A549 (cell line): ENCODE results near the gene PDPN. TPM values are rescaled to one million over a fixed set of nuclear protein-coding genes. Genes with fewer than 3 reads are reported as not detected.

Experiments
- ATAC-seq, 2 experiments: fragments of 200-7000 bp in 1 of 2; fragments of >200 bp in 1 of 2; cut with Nextera tagmentation in 1 of 2; cut with Tn5 transposase in 1 of 2; 3 replicates each; pipeline versions ENCODE4 v1.8.0 to v1.9.1; 2018 to 2020; ENCODE audit warnings: mild to moderate bottlenecking in 1 of 2, moderate library complexity in 1 of 2
- CTCF ChIA-PET: fragments of 300-600 bp; sonication (Branson Sonifier 250); formaldehyde crosslinking; extraction: SDS; loops from one replicate; lab custom pipeline; 2021; ENCODE audit warnings: antibody characterized with exemption, inconsistent platforms; lab: Yijun Ruan, JAX
- POLR2A ChIA-PET: fragments of 350-600 bp; formaldehyde crosslinking; extraction: SDS; loops from one replicate; lab custom pipeline; 2021; ENCODE audit warnings: antibody characterized with exemption, inconsistent platforms; lab: Yijun Ruan, JAX
- DNase-seq, 2 experiments: peaks; one replicate each; pipeline versions ENCODE4 v3.0.0 to v3.0.0-alpha.2; 2011 to 2016; ENCODE audit warnings: low read depth in 1 of 2, low spot score in 1 of 2
- FAIRE-seq: peaks from 2 replicates; lab custom pipeline; 2011; peaks lifted over from hg19 to GRCh38; lab: Jason Lieb, UNC
- H3K27ac ChIP-seq, 2 experiments: fragments of >200 bp; sonication (Bioruptor Twin); formaldehyde crosslinking; 3 replicates each; pipeline ENCODE4 v1.5.1; 2016 to 2017
- H3K4me1 ChIP-seq: fragments of >200 bp; sonication (Bioruptor Twin); formaldehyde crosslinking; 3 replicates; pipeline ENCODE4 v1.6.1; 2016
- H3K4me2 ChIP-seq: fragments of >200 bp; sonication (Bioruptor Twin); formaldehyde crosslinking; 3 replicates; pipeline ENCODE4 v1.6.1; 2016
- H3K4me3 ChIP-seq: fragments of >200 bp; sonication (Bioruptor Twin); formaldehyde crosslinking; 3 replicates; pipeline ENCODE4 v1.5.1; 2016
- H3K9me3 ChIP-seq: fragments of >200 bp; sonication (Bioruptor Twin); formaldehyde crosslinking; 3 replicates; pipeline ENCODE4 v1.6.1; 2016
- BHLHE40 ChIP-seq: IDR thresholded peaks from 2 replicates; pipeline ENCODE4 v1.6.1; 2012; ENCODE audit warnings: low read depth, low read length, inconsistent platforms
- CBX8 ChIP-seq: fragments of 200-600 bp; sonication (generic); IDR thresholded peaks from 2 replicates; pipeline ENCODE4 v1.6.1; 2016
- CEBPB ChIP-seq, 2 experiments: fragments of >200 bp in 1 of 2; sonication (Bioruptor Twin) in 1 of 2; formaldehyde crosslinking in 1 of 2; IDR thresholded peaks; 2 replicates each; pipeline ENCODE4 v1.6.1; 2012 to 2016
- CHD2 ChIP-seq: fragments of 150-350 bp; IDR thresholded peaks from 2 replicates; pipeline ENCODE4 v1.6.1; 2014; ENCODE audit warnings: low read length; ENCODE audit not compliant: partially characterized antibody
- EHMT2 ChIP-seq: fragments of 200-600 bp; sonication (generic); IDR thresholded peaks from 2 replicates; pipeline ENCODE4 v1.6.1; 2016; ENCODE audit warnings: antibody characterized with exemption, low read depth, mild to moderate bottlenecking, moderate library complexity
- GATA3 ChIP-seq: IDR thresholded peaks from 2 replicates; pipeline ENCODE4 v1.6.1; 2012; ENCODE audit warnings: borderline replicate concordance
- HOXB13 ChIP-seq: fragments of 250-450 bp; sonication (Bioruptor Pico); IDR thresholded peaks from 2 replicates; pipeline ENCODE4 v1.5.0; 2020; ENCODE audit warnings: low read depth, mild to moderate bottlenecking, moderate library complexity
- MAFK ChIP-seq: fragments of 450-650 bp; IDR thresholded peaks from 2 replicates; pipeline ENCODE4 v1.6.1; 2014; ENCODE audit not compliant: partially characterized antibody
- MYC ChIP-seq: IDR thresholded peaks from 2 replicates; pipeline ENCODE4 v1.6.1; 2012; ENCODE audit warnings: mild to moderate bottlenecking, inconsistent platforms, low read length, improper control_type of control experiment, borderline replicate concordance
- NPAS2 ChIP-seq: fragments of 250-450 bp; sonication (Bioruptor Pico); IDR thresholded peaks from 2 replicates; pipeline ENCODE4 v1.8.0; 2022; ENCODE audit warnings: mild to moderate bottlenecking, moderate library complexity, borderline replicate concordance
- POLR2A ChIP-seq: IDR thresholded peaks from 2 replicates; pipeline ENCODE4 v1.6.1; 2012; ENCODE audit warnings: mild to moderate bottlenecking, low read length
- POLR2AphosphoS2 ChIP-seq: conservative IDR thresholded peaks from 2 replicates; pipeline ENCODE4 v1.6.1; 2012; ENCODE audit warnings: low read length, improper control_type of control experiment, inconsistent platforms
- RAD21 ChIP-seq, 2 experiments: fragments of >200 bp in 1 of 2; sonication (Bioruptor Twin) in 1 of 2; formaldehyde crosslinking in 1 of 2; IDR thresholded peaks in 1 of 2; conservative IDR thresholded peaks in 1 of 2; 2 replicates in 1 of 2; 3 replicates in 1 of 2; pipeline ENCODE4 v1.6.1; 2012 to 2018; ENCODE audit warnings: inconsistent platforms in 1 of 2
- RARB ChIP-seq: fragments of 250-450 bp; sonication (Bioruptor Pico); IDR thresholded peaks from 2 replicates; pipeline ENCODE4 v1.8.0; 2021; ENCODE audit warnings: mild to moderate bottlenecking, moderate library complexity
- RCOR1 ChIP-seq: fragments of 150-350 bp; IDR thresholded peaks from 2 replicates; pipeline ENCODE4 v1.6.1; 2014; ENCODE audit warnings: antibody characterized with exemption, low read length, low read depth
- REST ChIP-seq: fragments of 200-600 bp; sonication (generic); IDR thresholded peaks from 2 replicates; pipeline ENCODE4 v1.6.1; 2016; ENCODE audit warnings: antibody characterized with exemption, mild to moderate bottlenecking, moderate library complexity
- USF2 ChIP-seq: fragments of 450-650 bp; IDR thresholded peaks from 2 replicates; pipeline ENCODE4 v1.6.1; 2014; ENCODE audit warnings: antibody characterized with exemption
- ZFP36 ChIP-seq: fragments of 450-650 bp; IDR thresholded peaks from 2 replicates; pipeline ENCODE4 v1.6.1; 2014; ENCODE audit warnings: borderline replicate concordance; ENCODE audit not compliant: partially characterized antibody
- ZNF302 ChIP-seq: fragments of 250-450 bp; sonication (Bioruptor Pico); IDR thresholded peaks from 2 replicates; pipeline ENCODE4 v1.9.0; 2021; ENCODE audit warnings: inconsistent platforms, mild to moderate bottlenecking, moderate library complexity
- WGBS: methylation state at CpG from one replicate; pipeline ENCODE4 v1.1.6; 2017; ENCODE audit errors: missing lambda C conversion rate; 5-methylcytosine and 5-hydroxymethylcytosine counted together
- polyA plus RNA-seq, 4 experiments: library from polyadenylated mRNA; depleted of rRNA in 3 of 4; stranded (reverse); fragments of >200 nt; fragmentation: RNase III in 1 of 4; extraction: RNeasy Plus Mini Kit Qiagen cat#74134 plus additional on column Dnase treatment in 1 of 4; gene quantifications; 2 replicates in 3 of 4; 3 replicates in 1 of 4; pipeline ENCODE4 v1.2.3, GENCODE V29; 2011 to 2017

Gene PDPN
- polyA plus RNA-seq, 2 of the 4 experiments (the other 2 are of a cell fraction) = not detected

- FAIRE-seq = no peak
- no peak for DNase-seq
- ATAC-seq = no peak
- TF ChIP-seq GATA3 (no peak), HOXB13 (CRISPR knock-in tag) (no peak), EHMT2 (no peak), ZNF302 (CRISPR knock-in tag) (no peak), CEBPB (IDR thresholded peaks at IDR 0.05) (no peak), NPAS2 (CRISPR knock-in tag) (no peak), RAD21 (conservative IDR thresholded peaks at IDR 0.05 in 1 of 2, IDR thresholded peaks at IDR 0.05 in 1 of 2) (no peak), ZFP36 (no peak), CHD2 (no peak)
- no peak overlapping the region for H3K4me2 ChIP-seq
- CTCF ChIA-PET = no interaction called here
- no peak overlapping the region for H3K4me3 ChIP-seq
- POLR2A ChIA-PET = no interaction called here
- no peaks in the 10 kb centered on the region for H3K4me1 ChIP-seq
- WGBS = 35% methylated on average over 10 of the region's 10 CpGs
- no peaks in the 10 kb centered on the region for H3K9me3 ChIP-seq
- no peak overlapping the region for H3K27ac ChIP-seq
Observed at GRCh38 chr1:13595411-13595810, 11.8 kb downstream of the PDPN start.

DNA sequence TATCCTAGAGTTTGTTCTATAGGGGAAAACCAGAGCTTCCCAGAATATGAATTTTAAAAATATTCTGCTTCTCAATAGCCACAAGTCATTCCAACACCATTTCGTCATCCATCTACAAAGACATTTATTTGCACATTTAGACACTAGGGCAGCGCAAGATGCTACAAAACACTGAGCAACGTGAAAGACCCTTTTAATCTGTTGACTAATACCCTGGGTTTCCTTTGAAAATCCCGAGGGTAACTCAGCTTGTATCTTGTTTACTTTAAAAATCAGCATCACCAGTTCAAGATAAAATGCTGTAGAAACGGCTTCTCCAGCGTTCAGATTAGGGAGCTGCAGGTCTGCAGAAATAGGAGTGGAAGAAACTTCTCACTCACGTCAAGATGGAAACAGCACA, 13.5 kb downstream of the PDPN start:
- WGBS = 9% methylated on average over 7 of the region's 7 CpGs
- H3K27ac ChIP-seq = no peak overlapping the region
- H3K4me3 ChIP-seq = no peak overlapping the region
- H3K4me2 ChIP-seq = no peak overlapping the region
- ATAC-seq = no peak
- CTCF ChIA-PET = no interaction called here
- H3K4me1 ChIP-seq = no peaks in the 10 kb centered on the region
- TF ChIP-seq POLR2AphosphoS2 = no peak
- TF ChIP-seq, all 56 proteins: peak for 0
- H3K9me3 ChIP-seq = no peaks in the 10 kb centered on the region
- POLR2A ChIA-PET = no interaction called here
- DNase-seq (no peak), FAIRE-seq (no peak)

GRCh38 chr1:13600762-13601453, 17.3 kb downstream of the PDPN start:
- DNase-seq (no peak), ATAC-seq (no peak), FAIRE-seq (no peak)
- H3K9me3 ChIP-seq = no peaks in the 10 kb centered on the region
- ChIA-PET CTCF (no interaction called here), POLR2A (no interaction called here)
- TF ChIP-seq BHLHE40 (no peak), POLR2A (no peak), CBX8 (no peak), EHMT2 (no peak), RARB (CRISPR knock-in tag) (no peak)
- H3K27ac ChIP-seq = no peak overlapping the region
- no peaks in the 10 kb centered on the region for H3K4me1 ChIP-seq
- no peak overlapping the region for H3K4me3 ChIP-seq
- H3K4me2 ChIP-seq = no peak overlapping the region
- 34% methylated on average over 7 of the region's 7 CpGs for WGBS

GRCh38 chr1:13604176-13604575, 20.5 kb downstream of the PDPN start:
- CTCF ChIA-PET = no interaction called here
- no peak for TF ChIP-seq REST
- TF ChIP-seq RCOR1 = no peak
- TF ChIP-seq MAFK = no peak
- no peak for TF ChIP-seq USF2
- no peak for TF ChIP-seq MYC
- no peak overlapping the region for H3K27ac ChIP-seq
- H3K4me1 ChIP-seq = no peaks in the 10 kb centered on the region
- WGBS = 42% methylated on average over 5 of the region's 5 CpGs
- DNase-seq = no peak
- no peak for ATAC-seq
- no peaks in the 10 kb centered on the region for H3K9me3 ChIP-seq
- no peak overlapping the region for H3K4me2 ChIP-seq
- FAIRE-seq = no peak
- POLR2A ChIA-PET = no interaction called here
- H3K4me3 ChIP-seq = no peak overlapping the region
